HG03097 (cell line): Measurements from ENCODE around the gene CACNA1A.

ENCODE experiments used
- ATAC-seq: cut with Tn5 transposase; IDR thresholded peaks from one replicate; pipeline ENCODE4 v1.9.1; 2021; ENCODE audit not compliant: unreplicated experiment, low FRiP score

Gene CACNA1A

GRCh38 chr19:13241231-13242104 lies 264.8 kb downstream of the CACNA1A start:
- ATAC-seq: no peak

DNA sequence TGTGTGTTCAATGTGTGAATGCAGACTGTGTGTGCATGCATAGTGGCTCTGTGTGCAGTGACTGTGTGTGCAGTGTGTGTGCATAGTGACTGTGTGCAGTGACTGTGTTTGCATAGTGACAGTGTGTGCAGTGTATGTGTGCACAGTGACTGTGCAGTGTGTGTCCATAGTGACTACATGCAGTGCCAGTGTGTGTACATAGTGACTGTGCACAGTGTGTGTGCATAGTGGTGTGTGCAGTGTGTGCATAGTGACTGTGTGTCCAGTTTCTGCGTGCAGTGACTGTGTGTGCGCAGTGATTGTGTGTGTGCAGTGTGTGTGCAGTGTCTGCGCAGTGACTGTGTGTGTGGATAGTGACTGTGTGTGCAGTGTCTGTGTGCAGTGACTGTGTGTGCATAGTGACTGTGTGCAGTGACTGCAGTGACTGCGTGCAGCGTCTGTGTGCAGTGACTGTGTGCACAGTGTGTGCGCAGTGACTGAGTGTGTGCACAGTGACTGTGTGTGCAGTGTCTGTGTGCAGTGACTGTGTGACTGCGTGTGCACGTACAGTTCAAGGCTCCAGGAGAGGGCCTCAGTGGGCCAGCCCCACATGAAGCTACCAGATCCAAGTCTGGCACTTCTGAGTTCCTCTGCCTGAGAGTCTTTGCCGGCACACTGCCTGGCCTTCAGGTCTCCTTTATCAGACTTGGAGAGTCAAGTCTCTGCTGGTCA lies 265.8 kb downstream of the CACNA1A start:
- no peak for ATAC-seq

DNA sequence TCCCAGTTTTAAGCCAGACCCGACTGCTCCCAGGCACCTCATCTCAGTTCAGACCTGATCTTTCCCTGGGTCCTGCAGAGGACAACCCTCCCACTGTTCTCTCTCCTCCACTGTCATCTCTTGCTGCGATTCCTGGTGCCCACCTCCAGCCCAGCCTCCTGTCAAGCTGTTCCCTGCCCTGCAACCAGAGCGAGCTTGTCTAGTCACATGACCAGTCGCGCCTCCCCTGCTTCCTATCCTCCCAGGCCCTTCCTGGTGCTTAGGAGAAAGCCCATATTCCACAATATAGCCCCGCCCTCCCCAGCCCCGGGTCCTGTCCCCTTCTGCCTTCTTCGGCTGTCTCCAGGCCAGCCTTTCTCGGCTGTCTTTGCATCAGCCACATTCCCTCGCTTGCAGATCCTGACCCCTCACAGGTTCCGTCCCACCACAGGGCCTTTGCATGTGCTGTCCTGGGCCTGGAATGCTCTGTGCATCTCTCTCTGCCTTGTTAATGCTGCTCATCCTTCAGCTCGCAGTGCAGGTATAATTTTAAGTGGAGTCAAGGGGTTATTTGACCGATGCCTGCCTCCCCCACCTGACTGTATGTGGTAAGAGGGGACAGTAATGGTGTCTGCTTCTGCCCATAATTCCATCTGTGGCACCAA lies 267.3 kb downstream of the CACNA1A start:
- no peak for ATAC-seq

GRCh38 chr19:13234518-13234917 lies 271.8 kb downstream of the CACNA1A start:
- no peak for ATAC-seq

GRCh38 chr19:13231663-13232062 lies 274.6 kb downstream of the CACNA1A start:
- no peak for ATAC-seq

- ATAC-seq: no peak
Observed at GRCh38 chr19:13229246-13229645, 277.0 kb downstream of the CACNA1A start.

DNA sequence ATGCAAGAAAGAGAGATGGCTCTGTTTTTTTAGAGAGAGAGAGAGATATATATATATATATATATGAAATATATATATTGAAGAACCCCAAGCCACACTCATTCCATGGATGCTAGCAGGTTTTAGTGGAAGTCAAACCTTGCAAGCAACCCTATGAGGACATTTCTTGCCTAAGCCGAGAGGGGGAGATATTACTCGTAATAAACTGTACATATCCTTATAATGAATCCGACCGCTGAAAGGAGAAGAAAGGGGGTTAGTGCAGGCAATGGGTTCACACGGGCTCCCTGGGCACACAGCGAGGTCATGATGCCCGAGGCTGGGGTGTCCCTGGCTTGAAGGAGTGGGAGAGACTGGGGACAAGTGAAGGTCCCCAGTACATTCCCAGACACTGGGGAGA lies 277.7 kb downstream of the CACNA1A start:
- ATAC-seq: no peak

GRCh38 chr19:13226983-13227382 lies 279.3 kb downstream of the CACNA1A start:
- ATAC-seq: no peak

- no peak for ATAC-seq
Observed at GRCh38 chr19:13225973-13226865, 280.1 kb downstream of the CACNA1A start.

GRCh38 chr19:13225085-13225484 lies 281.2 kb downstream of the CACNA1A start:
- no peak for ATAC-seq

DNA sequence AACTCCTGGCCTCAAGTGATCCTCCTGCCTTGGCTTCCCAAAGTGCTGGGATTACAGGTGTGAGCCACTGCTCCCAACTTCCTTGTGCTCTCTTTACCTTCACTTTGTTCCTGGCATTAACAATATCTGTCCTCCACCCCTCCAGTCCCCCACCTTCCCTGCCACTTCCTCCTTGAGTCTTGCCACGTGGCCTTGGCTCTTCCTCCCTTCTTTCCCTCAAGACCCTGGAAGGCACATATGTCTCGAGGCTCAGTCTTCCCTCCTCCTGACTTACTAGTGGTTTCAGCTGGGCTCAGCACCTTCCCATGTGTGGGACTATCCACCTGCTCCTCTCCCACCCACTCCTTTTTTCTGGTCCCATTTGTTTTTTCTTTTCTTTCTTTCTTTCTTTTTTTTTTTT lies 285.4 kb downstream of the CACNA1A start:
- ATAC-seq: no peak

DNA sequence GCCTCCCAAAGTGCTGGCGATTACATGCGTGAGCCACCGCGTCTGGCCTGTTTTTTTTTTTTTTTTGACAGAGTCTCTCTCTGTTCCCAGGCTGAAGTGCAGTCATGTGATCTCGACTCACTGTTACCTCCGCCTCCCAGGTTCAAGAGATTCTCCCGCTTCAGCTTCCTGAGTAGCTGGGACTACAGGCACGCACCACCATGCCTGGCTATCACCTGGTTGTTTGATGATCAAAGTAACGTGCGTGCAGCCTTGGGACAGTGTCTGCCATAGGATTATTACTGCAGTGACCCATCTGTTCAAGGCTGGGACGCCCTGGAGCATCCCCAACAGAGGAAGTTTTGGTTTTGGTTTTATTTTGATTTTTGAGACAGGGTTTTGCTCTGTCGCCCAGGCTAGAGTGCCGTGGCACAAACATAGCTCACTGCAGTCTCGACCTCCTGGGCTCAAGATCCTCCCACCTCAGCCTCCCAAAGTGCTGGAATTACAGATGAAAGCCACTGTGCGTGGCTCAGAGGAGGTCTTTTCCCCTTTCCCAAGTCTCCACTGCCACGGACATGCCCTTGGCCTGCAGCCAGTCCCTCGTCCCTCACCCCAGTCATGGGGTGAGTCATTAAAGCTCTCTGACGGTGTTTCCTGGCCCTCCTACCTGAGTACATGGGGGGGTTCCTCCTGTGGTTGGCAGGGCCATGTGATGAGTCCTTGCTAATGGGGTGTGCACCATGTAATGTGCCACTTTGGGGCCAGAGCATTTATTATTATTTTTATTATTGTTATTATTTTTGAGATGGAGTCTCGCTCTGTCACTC lies 290.5 kb downstream of the CACNA1A start:
- ATAC-seq: no peak

GRCh38 chr19:13214036-13214730 lies 292.1 kb downstream of the CACNA1A start:
- ATAC-seq: no peak

- no peak for ATAC-seq
Observed at GRCh38 chr19:13212759-13213330, 293.4 kb downstream of the CACNA1A start.

DNA sequence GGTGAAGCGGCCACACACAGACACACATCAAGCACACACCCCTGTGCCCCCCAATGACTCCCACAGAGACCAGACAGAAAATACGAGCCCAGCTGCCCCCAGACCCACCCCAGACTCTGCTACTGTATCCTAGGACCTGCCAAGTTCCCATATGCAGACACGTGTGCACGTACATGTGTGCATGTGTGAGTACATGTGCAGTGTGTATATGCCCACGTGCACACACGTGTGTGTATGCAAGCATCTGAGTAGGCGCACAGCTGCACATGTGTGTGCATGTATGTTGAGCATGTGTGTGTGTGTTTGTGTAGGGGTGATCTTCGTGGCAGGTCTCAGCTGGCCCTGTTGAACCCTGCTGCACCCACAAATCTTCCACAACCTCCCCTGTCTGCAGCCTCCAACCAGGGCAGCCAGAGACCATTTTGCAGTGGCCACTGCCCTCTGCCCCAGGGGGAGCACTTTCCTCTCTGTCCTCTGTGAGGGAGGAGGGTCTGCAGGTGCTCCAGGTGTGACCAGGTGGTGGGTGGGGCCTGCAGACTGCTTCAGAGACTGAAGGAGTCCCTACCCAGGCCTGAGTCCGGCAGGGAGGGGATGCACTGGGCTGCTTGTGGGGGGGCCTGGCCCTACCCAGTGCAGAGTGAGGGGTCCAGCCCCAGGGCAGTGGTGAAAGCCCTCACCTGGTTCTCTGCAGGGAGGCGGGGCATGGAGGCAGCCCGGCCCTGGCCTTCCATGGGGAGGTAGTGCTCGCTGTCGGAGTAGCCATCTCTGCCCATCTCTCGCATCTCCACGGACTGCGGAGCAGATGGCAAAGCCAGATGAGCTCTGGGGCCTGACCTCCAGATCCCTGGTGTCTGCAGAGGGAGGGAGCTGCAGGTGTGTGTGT lies 294.6 kb downstream of the CACNA1A start:
- no peak for ATAC-seq

GRCh38 chr19:13210941-13211340 lies 295.3 kb downstream of the CACNA1A start:
- ATAC-seq: no peak

DNA sequence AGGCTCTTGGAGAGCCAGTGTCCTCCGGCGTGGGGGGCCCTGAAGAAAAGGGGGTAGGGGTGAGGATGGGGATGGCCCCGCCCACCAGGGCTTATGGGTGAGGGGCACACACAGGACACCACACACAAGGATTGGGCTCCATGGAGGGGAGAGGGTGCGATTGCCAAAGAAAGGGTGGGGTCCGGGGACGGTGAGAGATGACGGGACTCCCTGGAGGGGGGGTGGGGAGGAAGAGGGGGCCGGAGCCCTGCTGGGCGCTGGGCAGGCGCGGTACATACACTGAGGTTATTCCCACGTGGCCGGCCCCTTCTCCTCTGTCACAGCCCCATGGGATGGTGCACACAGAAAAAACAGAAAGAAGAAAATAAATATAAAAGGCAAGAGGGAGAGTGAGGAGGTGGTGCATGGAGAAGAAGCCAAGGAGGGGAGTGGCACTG lies 295.9 kb downstream of the CACNA1A start:
- no peak for ATAC-seq
